Fibroblast of lung (primary cell): ENCODE results near the gene ARHGEF11.

Experiments
- EZH2 ChIP-seq: IDR thresholded peaks from 2 replicates; pipeline ENCODE4 v1.5.1; 2012; ENCODE audit warnings: low read length, control low read depth, mild to moderate bottlenecking; ENCODE audit errors: missing control alignments
- TF ChIP-seq, protein P1 (sequence below), 2 donors: IDR thresholded peaks in 1 of 2; conservative IDR thresholded peaks in 1 of 2; 1 replicate in 1 of 2; 2 replicates in 1 of 2; pipeline ENCODE4 v1.5.1; 2011 to 2012; ENCODE audit warnings: low read length in 2 of 2, control low read depth in 1 of 2, inconsistent platforms in 1 of 2, low read depth in 1 of 2, mild to moderate bottlenecking in 1 of 2

DNA sequence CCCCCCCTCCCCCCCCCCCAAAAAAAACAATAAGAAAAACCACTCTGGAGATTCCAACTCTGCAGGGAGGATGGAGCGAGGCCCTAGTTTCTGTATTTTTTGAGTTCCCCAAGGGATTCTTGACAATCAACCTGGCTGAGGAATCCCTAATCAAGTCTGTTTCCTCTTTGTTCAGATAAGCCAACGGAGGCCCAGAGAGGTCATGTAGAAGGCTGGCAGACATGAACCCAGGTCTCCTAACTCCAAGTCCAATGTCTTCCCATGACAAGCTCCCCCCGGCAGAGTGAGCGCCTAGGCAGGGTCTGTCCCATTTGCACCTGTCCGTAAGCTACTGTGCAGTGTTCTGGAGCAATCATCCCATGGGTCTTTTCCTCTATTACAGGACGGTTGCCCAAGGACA, 85.6 kb downstream of the ARHGEF11 start:
- TF ChIP-seq EZH2: no peak
- TF ChIP-seq, protein P1, sequence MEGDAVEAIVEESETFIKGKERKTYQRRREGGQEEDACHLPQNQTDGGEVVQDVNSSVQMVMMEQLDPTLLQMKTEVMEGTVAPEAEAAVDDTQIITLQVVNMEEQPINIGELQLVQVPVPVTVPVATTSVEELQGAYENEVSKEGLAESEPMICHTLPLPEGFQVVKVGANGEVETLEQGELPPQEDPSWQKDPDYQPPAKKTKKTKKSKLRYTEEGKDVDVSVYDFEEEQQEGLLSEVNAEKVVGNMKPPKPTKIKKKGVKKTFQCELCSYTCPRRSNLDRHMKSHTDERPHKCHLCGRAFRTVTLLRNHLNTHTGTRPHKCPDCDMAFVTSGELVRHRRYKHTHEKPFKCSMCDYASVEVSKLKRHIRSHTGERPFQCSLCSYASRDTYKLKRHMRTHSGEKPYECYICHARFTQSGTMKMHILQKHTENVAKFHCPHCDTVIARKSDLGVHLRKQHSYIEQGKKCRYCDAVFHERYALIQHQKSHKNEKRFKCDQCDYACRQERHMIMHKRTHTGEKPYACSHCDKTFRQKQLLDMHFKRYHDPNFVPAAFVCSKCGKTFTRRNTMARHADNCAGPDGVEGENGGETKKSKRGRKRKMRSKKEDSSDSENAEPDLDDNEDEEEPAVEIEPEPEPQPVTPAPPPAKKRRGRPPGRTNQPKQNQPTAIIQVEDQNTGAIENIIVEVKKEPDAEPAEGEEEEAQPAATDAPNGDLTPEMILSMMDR (conservative IDR thresholded peaks at IDR 0.05 in 1 of 2, IDR thresholded peaks at IDR 0.05 in 1 of 2; ENCODE audit: low read depth in 1 of 2, low read length in 2 of 2): no peak
